Endothelial cell of umbilical vein (primary cell): ENCODE results near the gene VASH2. TPM values are rescaled to one million over a fixed set of nuclear protein-coding genes. Genes with fewer than 3 reads are reported as not detected.

ENCODE experiments used
- BruUV-seq: library from RNA; stranded (reverse); fragments of 400-500 nt; replicated peaks from 2 replicates; lab custom pipeline; 2021; lab: Mats Ljungman, UMichigan
- CTCF ChIA-PET: fragments of 300-600, 350-600 bp; sonication (Branson Sonifier 250); formaldehyde crosslinking; loops from one replicate; lab custom pipeline; 2021; ENCODE audit warnings: antibody characterized with exemption, inconsistent platforms; lab: Charles Lee
- POLR2A ChIA-PET: fragments of 300-600, 350-600 bp; sonication (Branson Sonifier 250); formaldehyde crosslinking; loops from one replicate; lab custom pipeline; 2021; ENCODE audit warnings: antibody characterized with exemption, inconsistent platforms; lab: Charles Lee
- DNase-seq: peaks from one replicate; pipeline ENCODE4 v3.0.0-alpha.2; 2011; ENCODE audit warnings: low read depth, low spot score
- FAIRE-seq: peaks from 2 replicates; lab custom pipeline; 2011; peaks lifted over from hg19 to GRCh38; lab: Jason Lieb, UNC
- H2AFZ ChIP-seq: 2 replicates; pipeline ENCODE4 v1.6.0; 2012; ENCODE audit warnings: low read depth, low read length, control low read depth, inconsistent platforms
- H3K27ac ChIP-seq: 2 replicates; pipeline ENCODE4 v1.5.1; 2011; ENCODE audit warnings: low read depth, mild to moderate bottlenecking, control low read depth, low read length, moderate library complexity; ENCODE audit not compliant: insufficient read depth
- H3K27me3 ChIP-seq, 2 experiments: 2 replicates each; pipeline versions ENCODE4 v1.6.0 to v1.6.1; 2011; ENCODE audit warnings: low read length in 2 of 2, mixed read lengths in 1 of 2; ENCODE audit not compliant: control insufficient read depth in 2 of 2, insufficient read depth in 2 of 2
- H3K36me3 ChIP-seq, 2 experiments: 2 replicates in 1 of 2; 3 replicates in 1 of 2; pipeline ENCODE4 v1.5.1; 2011; ENCODE audit warnings: low read length in 2 of 2, mild to moderate bottlenecking in 1 of 2, moderate library complexity in 1 of 2; ENCODE audit not compliant: control insufficient read depth in 2 of 2, insufficient read depth in 2 of 2; ENCODE audit errors: extremely low read depth in 1 of 2
- H3K4me1 ChIP-seq: 3 replicates; pipeline ENCODE4 v1.5.1; 2011; ENCODE audit warnings: mild to moderate bottlenecking, low read length; ENCODE audit not compliant: control insufficient read depth, insufficient read depth; ENCODE audit errors: extremely low read depth
- H3K4me2 ChIP-seq: 2 replicates; pipeline ENCODE4 v1.6.1; 2011; ENCODE audit warnings: low read length, control low read depth, mixed read lengths; ENCODE audit not compliant: insufficient read depth
- H3K4me3 ChIP-seq, 3 experiments: fragments of 200-600 bp in 1 of 3; sonication (generic), shearing (Covaris generic) in 1 of 3; replicated peaks in 1 of 3; 2 replicates each; pipeline ENCODE4 v1.5.1; 2011 to 2016; ENCODE audit warnings: control low read depth in 3 of 3, low read length in 3 of 3, mild to moderate bottlenecking in 2 of 3, inconsistent platforms in 1 of 3, low read depth in 1 of 3, moderate library complexity in 1 of 3; ENCODE audit not compliant: insufficient read depth in 1 of 3
- H3K79me2 ChIP-seq: 2 replicates; pipeline ENCODE4 v1.6.0; 2012; ENCODE audit warnings: low read length, inconsistent platforms; ENCODE audit not compliant: control insufficient read depth, insufficient read depth
- H3K9ac ChIP-seq: replicated peaks from 2 replicates; pipeline ENCODE3; 2011; ENCODE audit warnings: low read length, control low read depth; ENCODE audit not compliant: insufficient read depth; ENCODE audit errors: extremely low read depth
- H3K9me1 ChIP-seq: replicated peaks from 3 replicates; pipeline ENCODE4 v1.6.0; 2011; ENCODE audit warnings: mild to moderate bottlenecking, low read length; ENCODE audit not compliant: control insufficient read depth, insufficient read depth; ENCODE audit errors: extremely low read depth
- H3K9me3 ChIP-seq: replicated peaks from 2 replicates; pipeline ENCODE4 v1.5.1; 2012; ENCODE audit warnings: low read length, inconsistent platforms; ENCODE audit not compliant: control insufficient read depth, insufficient read depth
- H4K20me1 ChIP-seq: replicated peaks from 2 replicates; pipeline ENCODE3; 2011; ENCODE audit warnings: mild to moderate bottlenecking, low read length; ENCODE audit not compliant: control insufficient read depth, insufficient read depth; ENCODE audit errors: extremely low read depth
- CTCF ChIP-seq, 2 donors: IDR thresholded peaks; 1 replicate in 1 of 2; 2 replicates in 1 of 2; pipeline ENCODE4 v1.5.1; 2011; ENCODE audit warnings: low read length in 2 of 2, mild to moderate bottlenecking in 2 of 2, moderate library complexity in 2 of 2, control low read depth in 1 of 2, inconsistent platforms in 1 of 2, low read depth in 1 of 2; ENCODE audit not compliant: insufficient read depth in 1 of 2; ENCODE audit errors: extremely low read depth in 1 of 2
- EZH2 ChIP-seq: IDR thresholded peaks from 2 replicates; pipeline ENCODE4 v1.6.1; 2012; ENCODE audit warnings: borderline replicate concordance, low read depth, mild to moderate bottlenecking, moderate library complexity, low read length, inconsistent platforms; ENCODE audit not compliant: severe bottlenecking
- FOS ChIP-seq: IDR thresholded peaks from 2 replicates; pipeline ENCODE4 v1.6.1; 2011; ENCODE audit warnings: mild to moderate bottlenecking, low read length, moderate library complexity, borderline replicate concordance; ENCODE audit not compliant: insufficient read depth
- GATA2 ChIP-seq: IDR thresholded peaks from 2 replicates; pipeline ENCODE4 v1.7.0; 2011; ENCODE audit warnings: low read depth, mild to moderate bottlenecking, moderate library complexity, mixed read lengths, low read length; ENCODE audit not compliant: insufficient read length, insufficient read depth
- JUN ChIP-seq: IDR thresholded peaks from 2 replicates; pipeline ENCODE4 v1.6.1; 2011; ENCODE audit warnings: borderline replicate concordance, low read depth; ENCODE audit not compliant: insufficient read length, insufficient read depth
- MYC ChIP-seq: IDR thresholded peaks from one replicate; pipeline ENCODE4 v1.6.1; 2011; ENCODE audit warnings: mild to moderate bottlenecking, low read depth, low read length
- POLR2A ChIP-seq: IDR thresholded peaks from 2 replicates; pipeline ENCODE4 v1.6.1; 2012; ENCODE audit warnings: low read depth, mild to moderate bottlenecking, control low read depth, low read length
- POLR2AphosphoS5 ChIP-seq: IDR thresholded peaks from 2 replicates; pipeline ENCODE4 v1.6.1; 2012; ENCODE audit warnings: low read depth, mild to moderate bottlenecking, control low read depth, low read length, moderate library complexity; ENCODE audit not compliant: insufficient read depth
- dilution Hi-C: fragments of 300-500 bp; cut with MboI; formaldehyde crosslinking; loops from one replicate; pipeline ENCODE4 v1.15.0; 2019; ENCODE audit warnings: low sequenced_read_pairs; ENCODE audit not compliant: extremely low pct_ligation_motif_present
- intact Hi-C: fragments of 100-400 bp; cut with micrococcal nuclease; formaldehyde crosslinking; loops from one replicate; pipeline ENCODE4 v1.10.0; 2022
- polyA plus RNA-seq, 4 experiments: library from polyadenylated mRNA; depleted of rRNA in 3 of 4; stranded (reverse) in 3 of 4; unstranded in 1 of 4; fragments of >200 nt; gene quantifications; 2 replicates each; pipeline versions ENCODE4 v1.2.1 to v1.2.3, GENCODE V29; 2011 to 2012; ENCODE audit warnings: missing spikeins in 1 of 4
- total RNA-seq: library from RNA; stranded (reverse); gene quantifications from 2 replicates; pipeline ENCODE4 v1.2.3, GENCODE V29; 2021
- TF ChIP-seq, protein P1 (sequence below): IDR thresholded peaks from 2 replicates; pipeline ENCODE4 v1.6.1; 2011; ENCODE audit not compliant: insufficient read depth, insufficient read length

Gene VASH2
- total and polyA plus RNA-seq, 2 donors (not counting 3 experiments of a cell fraction or from before 2014, with no cell fraction given): 0.70 to 2.9 TPM

GRCh38 chr1:212955961-212956620 is 5.8 kb downstream of the VASH2 start:
- ChIA-PET POLR2A (no interaction called here), CTCF (interaction anchor here (1.3 kb wide), 1 partner anchor 9 kb away, joined by 3 read pairs; no protein-coding TSS in a partner anchor)
- H3K4me2 ChIP-seq: no peak overlapping the region
- no peak overlapping the region for H3K9ac ChIP-seq
- no peaks in the 10 kb centered on the region for H3K79me2 ChIP-seq
- no TSS peak for BruUV-seq
- H3K36me3 ChIP-seq: no peaks in the 10 kb centered on the region
- H3K9me3 ChIP-seq: no peaks in the 10 kb centered on the region
- H3K9me1 ChIP-seq: no peaks in the 10 kb centered on the region
- H2AFZ ChIP-seq: no peak overlapping the region
- DNase-seq (no peak), FAIRE-seq (no peak)
- no peaks in the 10 kb centered on the region for H4K20me1 ChIP-seq
- intact Hi-C loops (no loop called here), dilution Hi-C loops (no loop called here)
- no peak for TF ChIP-seq EZH2
- H3K4me3 ChIP-seq: no peak overlapping the region
- H3K27me3 ChIP-seq: peaks cover 9 to 12% of the 10 kb centered on the region in 2 experiments
- H3K27ac ChIP-seq: no peak overlapping the region
- peaks cover under 1% of the 10 kb centered on the region for H3K4me1 ChIP-seq

- FAIRE-seq (no peak), DNase-seq (no peak)
- Histone ChIP-seq H2AFZ (no peak overlapping the region), H3K4me1 (no peaks in the 10 kb centered on the region), H3K9me1 (no peaks in the 10 kb centered on the region), H3K4me3 (no peak overlapping the region), H3K27ac (no peak overlapping the region), H4K20me1 (no peaks in the 10 kb centered on the region), H3K9me3 (no peaks in the 10 kb centered on the region), H3K79me2 (no peaks in the 10 kb centered on the region), H3K4me2 (no peak overlapping the region), H3K27me3 (peaks cover 3 to 6% of the 10 kb centered on the region in 2 experiments), H3K36me3 (no peaks in the 10 kb centered on the region), H3K9ac (no peak overlapping the region)
- intact Hi-C loops (no loop called here), dilution Hi-C loops (no loop called here)
- CTCF ChIA-PET: interaction anchor here (1.1 to 2.1 kb wide), 3 partner anchors 10 to 207 kb away, joined by 3 to 14 read pairs (median 5); no protein-coding TSS in a partner anchor
- no peak for TF ChIP-seq JUN
- TF ChIP-seq EZH2: no peak
- TF ChIP-seq, protein P1, sequence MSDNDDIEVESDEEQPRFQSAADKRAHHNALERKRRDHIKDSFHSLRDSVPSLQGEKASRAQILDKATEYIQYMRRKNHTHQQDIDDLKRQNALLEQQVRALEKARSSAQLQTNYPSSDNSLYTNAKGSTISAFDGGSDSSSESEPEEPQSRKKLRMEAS: no peak
- TF ChIP-seq POLR2A: no peak
- TF ChIP-seq MYC: no peak
- no peak for TF ChIP-seq GATA2
- no peak for TF ChIP-seq CTCF (IDR thresholded peaks at IDR 0.05; ENCODE audit: extremely low read depth in 1 of 2, insufficient read depth in 1 of 2, low read depth in 1 of 2, low read length in 2 of 2)
- TF ChIP-seq POLR2AphosphoS5: no peak
- TF ChIP-seq FOS: no peak
- POLR2A ChIA-PET: no interaction called here
- no TSS peak for BruUV-seq
These were observed 7.2 kb downstream of the VASH2 start for GRCh38 chr1:212957546-212957945.
